Mesothelial cell of epicardium (in vitro differentiated cells): ENCODE measurements around the gene IQCM. TPM values are rescaled to one million over a fixed set of nuclear protein-coding genes. Genes with fewer than 3 reads are reported as not detected.

Source experiments
- DNase-seq, 2 experiments: peaks; one replicate each; pipeline ENCODE4 v3.0.0; 2021; ENCODE audit warnings: low spot score in 2 of 2; ENCODE audit not compliant: unreplicated experiment in 2 of 2
- H3K27ac Mint-ChIP-seq: 2 replicates; pipeline ENCODE4 v1.8.0; 2021; ENCODE audit warnings: mixed read lengths
- H3K27me3 Mint-ChIP-seq: 2 replicates; pipeline ENCODE4 v1.8.0; 2021; ENCODE audit warnings: low read depth, mixed read lengths
- H3K36me3 Mint-ChIP-seq: 2 replicates; pipeline ENCODE4 v1.8.0; 2021; ENCODE audit warnings: mixed read lengths
- H3K4me1 Mint-ChIP-seq: 2 replicates; pipeline ENCODE4 v1.8.0; 2021; ENCODE audit warnings: mixed read lengths
- H3K4me3 Mint-ChIP-seq: 2 replicates; pipeline ENCODE4 v1.8.0; 2021; ENCODE audit warnings: mild to moderate bottlenecking, moderate library complexity, mixed read lengths
- H3K9me3 Mint-ChIP-seq: 2 replicates; pipeline ENCODE4 v1.8.0; 2021; ENCODE audit warnings: mixed read lengths
- CTCF ChIP-seq: fragments of 200-600 bp; sonication (generic); IDR thresholded peaks from one replicate; pipeline ENCODE4 v1.5.0; 2021; ENCODE audit warnings: antibody characterized with exemption; ENCODE audit not compliant: unreplicated experiment
- total RNA-seq: library from RNA; stranded (reverse); gene quantifications from 3 replicates; pipeline ENCODE4 v1.2.1, GENCODE V29; 2021

Gene IQCM
- total RNA-seq, 1 donor from 2014 or later = 0.94 TPM

- TF ChIP-seq CTCF = no peak
- Mint-ChIP-seq H3K36me3 (no peaks in the 10 kb centered on the region), H3K9me3 (no peaks in the 10 kb centered on the region), H3K27me3 (no peaks in the 10 kb centered on the region), H3K4me3 (no peak overlapping the region), H3K27ac (no peak overlapping the region), H3K4me1 (peaks cover 10% of the 10 kb centered on the region)
- no peak for DNase-seq
Measured at GRCh38 chr4:149791851-149792250, 23.8 kb downstream of the IQCM start.

- Mint-ChIP-seq H3K4me1 (peaks cover 10% of the 10 kb centered on the region), H3K4me3 (no peak overlapping the region), H3K27ac (no peak overlapping the region), H3K27me3 (no peaks in the 10 kb centered on the region), H3K9me3 (no peaks in the 10 kb centered on the region), H3K36me3 (no peaks in the 10 kb centered on the region)
- DNase-seq = no peak
- TF ChIP-seq CTCF = no peak
Measured at GRCh38 chr4:149790172-149790907, 25.3 kb downstream of the IQCM start.

GRCh38 chr4:149788300-149788699 lies 27.3 kb downstream of the IQCM start:
- no peak for TF ChIP-seq CTCF
- Mint-ChIP-seq H3K27ac (no peak overlapping the region), H3K36me3 (no peaks in the 10 kb centered on the region), H3K4me1 (peaks cover 8% of the 10 kb centered on the region), H3K9me3 (peaks cover 3% of the 10 kb centered on the region), H3K4me3 (no peak overlapping the region), H3K27me3 (no peaks in the 10 kb centered on the region)
- no peak for DNase-seq

GRCh38 chr4:149785696-149786431 lies 29.8 kb downstream of the IQCM start:
- Mint-ChIP-seq H3K36me3 (no peaks in the 10 kb centered on the region), H3K9me3 (peaks cover 3% of the 10 kb centered on the region), H3K27ac (no peak overlapping the region), H3K4me3 (no peak overlapping the region), H3K4me1 (no peaks in the 10 kb centered on the region), H3K27me3 (no peaks in the 10 kb centered on the region)
- no peak for DNase-seq
- TF ChIP-seq CTCF = no peak

- Mint-ChIP-seq H3K4me1 (no peaks in the 10 kb centered on the region), H3K27ac (no peak overlapping the region), H3K9me3 (peaks cover 3% of the 10 kb centered on the region), H3K4me3 (no peak overlapping the region), H3K27me3 (no peaks in the 10 kb centered on the region), H3K36me3 (no peaks in the 10 kb centered on the region)
- DNase-seq = no peak
- no peak for TF ChIP-seq CTCF
Measured at GRCh38 chr4:149784018-149784417, 31.6 kb downstream of the IQCM start.
